HL-60/S4 (cell line): ENCODE data around the gene QSOX2.
"Not testable (repeated sequence)": the region's sequence is repeated elsewhere in the genome, so short reads cannot be mapped to it uniquely, and the experiment has no call there.

ENCODE experiments used
- in situ Hi-C: fragments of 300-500 bp; cut with MboI; formaldehyde crosslinking; loops from 2 replicates; pipeline ENCODE4 v1.14.3; 2022; ENCODE audit warnings: low sequenced_read_pairs

QSOX2 gene

DNA sequence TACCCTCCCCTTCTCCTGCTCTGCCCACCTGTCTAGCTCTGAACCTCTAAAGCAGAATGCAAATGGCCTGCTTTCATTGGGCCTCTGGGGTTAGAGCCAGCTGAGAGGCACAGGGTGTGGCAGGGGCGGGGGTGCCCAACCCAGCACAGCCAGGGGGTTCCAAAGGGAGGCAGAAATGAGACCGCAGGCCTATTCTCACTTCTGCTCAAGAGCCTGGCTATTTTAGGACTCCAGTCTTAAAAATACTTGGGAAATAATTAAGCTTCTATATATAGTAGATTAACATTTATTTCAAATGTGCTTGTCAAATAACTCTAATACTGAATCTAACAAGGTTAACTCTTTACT is 5.7 kb downstream of the QSOX2 start:
- in situ Hi-C loops = no loop called here

DNA sequence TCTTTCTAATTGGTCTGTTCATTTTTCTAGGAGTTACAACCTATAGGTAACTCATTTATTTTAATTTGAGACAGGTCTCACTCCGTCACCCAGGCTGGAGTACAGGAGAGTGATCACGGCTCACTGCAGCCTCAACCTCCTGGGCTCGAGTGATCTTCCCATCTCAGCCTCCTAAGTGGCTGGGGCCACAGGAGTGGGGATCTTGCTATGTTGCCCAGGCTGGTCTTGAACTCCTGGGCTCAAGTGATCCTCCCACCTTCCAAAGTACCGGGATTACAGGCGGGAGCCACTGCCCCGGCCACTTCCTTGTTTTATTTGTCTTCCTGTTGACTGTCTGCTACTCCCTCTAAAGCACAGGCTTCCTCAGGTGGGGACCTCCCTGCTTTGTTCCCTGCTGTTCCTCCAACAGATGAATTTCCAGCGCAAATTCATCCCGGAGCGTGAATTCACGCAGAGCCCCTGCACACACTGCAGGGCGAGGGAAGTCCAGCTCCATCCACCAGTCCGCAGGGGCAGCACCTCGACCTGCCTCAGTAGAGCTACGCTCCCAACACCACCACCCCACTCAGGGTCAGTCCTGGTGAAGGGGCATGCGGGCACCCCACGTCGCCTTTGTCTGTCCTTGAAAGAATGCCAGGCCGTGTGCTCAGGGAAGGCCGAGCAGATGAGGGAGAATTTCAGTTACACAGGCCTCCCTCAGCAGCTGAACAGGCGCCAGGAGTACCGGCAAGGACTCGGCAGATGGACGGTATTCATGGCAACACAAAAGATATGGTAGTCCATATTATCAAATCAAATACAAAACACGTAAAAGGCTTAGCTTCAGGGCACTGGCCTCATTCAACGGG is 6.3 kb downstream of the QSOX2 start:
- in situ Hi-C loops = no loop called here

DNA sequence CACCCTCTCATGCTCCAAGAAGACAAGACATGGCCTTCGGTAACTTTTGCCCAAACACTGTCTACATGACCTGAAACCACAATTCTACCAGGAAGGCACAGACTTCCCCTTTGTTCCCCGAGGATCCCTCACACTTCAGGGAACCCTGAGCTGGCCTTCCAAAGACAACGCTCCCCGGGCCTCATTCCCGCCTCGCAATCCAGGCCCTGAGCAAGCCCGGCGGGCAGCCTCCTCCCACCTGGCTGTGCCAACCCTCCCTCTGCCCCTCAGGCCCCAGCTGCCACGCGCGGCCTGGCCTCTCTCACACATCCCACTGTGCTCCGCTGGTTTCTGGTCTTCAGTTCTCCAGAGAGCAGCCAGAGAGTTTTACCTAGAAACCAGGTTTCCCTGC is 7.3 kb downstream of the QSOX2 start:
- in situ Hi-C loops = no loop called here

DNA sequence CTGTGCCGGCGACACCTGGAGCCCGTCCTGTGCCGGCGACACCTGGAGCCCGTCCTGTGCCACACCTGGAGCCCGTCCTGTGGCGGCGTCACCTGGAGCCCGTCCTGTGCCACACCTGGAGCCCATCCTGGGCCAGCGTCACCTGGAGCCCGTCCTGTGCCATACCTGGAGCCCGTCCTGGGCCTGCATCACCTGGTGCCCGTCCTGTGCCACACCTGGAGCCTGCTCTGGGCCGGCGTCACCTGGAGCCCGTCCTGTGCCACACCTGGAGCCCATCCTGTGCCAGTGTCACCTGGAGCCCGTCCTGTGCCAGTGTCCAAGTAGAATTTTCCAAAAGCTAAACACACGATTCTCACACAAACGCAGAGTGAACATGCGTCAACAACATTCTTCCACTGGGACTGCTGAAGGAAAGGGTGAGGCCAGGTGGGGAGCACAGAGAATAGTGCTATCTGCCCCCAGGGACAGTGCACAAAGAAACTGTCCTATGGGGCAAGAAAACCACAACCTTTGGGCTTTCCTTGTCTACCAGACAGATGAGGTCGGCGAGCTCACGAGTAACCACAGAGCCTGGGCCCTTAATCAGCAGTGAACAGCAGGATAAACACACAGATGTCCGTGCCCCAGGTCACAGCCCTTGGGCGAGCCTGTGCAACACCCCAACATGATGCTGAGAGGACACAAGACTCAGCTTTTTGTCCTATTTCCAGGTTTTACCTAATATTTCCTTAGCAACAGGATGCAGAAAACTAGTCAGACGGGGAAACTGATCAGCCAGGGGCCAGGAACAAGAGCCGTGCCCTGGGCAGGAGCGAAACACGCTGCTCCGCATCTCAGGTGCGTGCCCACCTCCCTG is 7.9 kb downstream of the QSOX2 start:
- in situ Hi-C loops = no loop called here

DNA sequence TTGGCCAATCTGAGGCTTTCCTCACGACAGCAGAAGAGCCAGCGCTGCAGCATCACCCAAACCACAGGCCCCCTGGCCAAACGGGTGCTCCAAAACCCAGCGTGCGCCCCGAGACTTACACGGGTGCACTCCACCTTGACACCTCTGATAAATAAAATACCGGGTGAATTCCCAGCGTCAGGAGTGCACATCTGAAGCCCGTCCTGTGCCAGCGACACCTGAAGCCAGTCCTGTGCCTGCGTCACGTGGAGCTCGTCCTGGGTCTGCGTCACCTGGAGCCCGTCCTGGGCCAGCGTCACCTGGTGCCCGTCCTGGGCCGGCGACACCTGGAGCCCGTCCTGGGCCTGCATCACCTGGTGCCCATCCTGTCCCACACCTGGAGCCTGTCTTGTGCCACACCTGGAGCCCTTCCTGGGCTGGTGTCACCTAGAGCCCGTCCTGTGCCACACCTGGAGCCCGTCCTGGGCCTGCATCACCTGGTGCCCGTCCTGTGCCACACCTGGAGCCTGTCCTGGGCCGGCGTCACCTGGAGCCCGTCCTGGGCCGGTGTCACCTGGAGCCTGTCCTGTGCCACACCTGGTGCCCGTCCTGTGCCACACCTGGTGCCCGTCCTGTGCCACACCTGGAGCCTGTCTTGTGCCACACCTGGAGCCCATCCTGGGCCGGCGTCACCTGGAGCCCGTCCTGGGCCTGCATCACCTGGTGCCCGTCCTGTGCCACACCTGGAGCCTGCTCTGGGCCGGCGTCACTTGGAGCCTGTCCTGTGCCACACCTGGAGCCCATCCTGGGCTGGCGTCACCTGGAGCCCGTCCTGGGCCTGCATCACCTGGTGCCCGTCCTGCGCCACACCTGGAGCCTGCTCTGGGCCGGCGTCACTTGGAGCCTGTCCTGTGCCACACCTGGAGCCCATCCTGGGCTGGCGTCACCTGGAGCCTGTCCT is 8.9 kb downstream of the QSOX2 start:
- in situ Hi-C loops = not testable (repeated sequence)

DNA sequence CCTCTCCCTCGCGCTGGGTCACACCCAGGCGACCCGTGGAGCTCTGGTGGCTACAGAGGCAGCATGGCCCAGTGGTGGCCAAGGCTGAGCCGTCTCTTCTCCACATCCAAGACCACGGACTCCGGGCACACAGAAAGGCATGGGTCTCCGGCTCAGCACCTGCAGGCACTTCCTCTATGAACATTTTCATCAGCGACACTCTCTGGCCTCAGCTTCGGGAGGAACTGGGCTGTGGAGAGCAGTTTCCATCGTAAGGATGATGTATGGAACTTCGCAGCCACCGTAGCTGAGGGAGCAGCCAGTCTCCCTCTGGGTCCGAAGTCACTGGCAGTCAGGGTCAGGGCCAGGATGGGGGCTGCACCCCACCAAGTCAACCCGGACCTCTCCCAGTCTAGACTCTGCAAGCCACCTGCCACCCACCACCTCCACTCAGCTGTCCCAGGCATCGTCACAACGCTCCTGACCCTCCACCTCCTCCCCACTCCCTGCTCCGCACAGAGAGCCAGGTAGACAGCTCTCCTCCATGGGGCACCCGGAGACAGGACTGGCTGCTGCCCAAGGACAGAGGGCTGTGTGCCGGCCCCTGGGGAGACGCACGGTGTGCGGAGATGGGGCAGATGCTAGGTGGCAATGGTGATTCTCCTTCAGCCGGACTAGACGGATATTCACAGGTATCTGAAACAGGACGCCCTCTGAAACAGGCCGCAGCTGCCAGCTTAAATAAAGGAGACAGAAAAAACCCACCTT is 9.7 kb downstream of the QSOX2 start:
- in situ Hi-C loops = no loop called here

DNA sequence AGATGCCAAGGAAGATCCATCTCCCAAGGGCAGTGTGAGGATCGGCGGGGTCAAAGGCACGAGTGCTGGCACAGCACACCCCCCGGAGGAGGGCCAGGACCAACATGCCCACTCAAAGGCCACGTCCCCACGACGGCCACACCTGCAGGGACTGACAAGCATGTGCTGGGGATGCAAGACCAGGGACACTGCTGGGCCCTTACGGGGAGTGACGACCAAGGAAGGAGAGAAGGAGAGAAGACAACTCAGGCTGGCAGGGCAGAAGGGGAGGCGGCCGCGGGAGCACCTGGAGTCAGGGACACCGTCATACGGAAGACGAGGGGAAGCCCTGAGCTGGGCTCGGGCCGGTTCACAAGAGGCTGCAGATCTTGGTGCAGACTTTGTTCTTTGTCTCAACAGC is 10.4 kb downstream of the QSOX2 start:
- in situ Hi-C loops = no loop called here

DNA sequence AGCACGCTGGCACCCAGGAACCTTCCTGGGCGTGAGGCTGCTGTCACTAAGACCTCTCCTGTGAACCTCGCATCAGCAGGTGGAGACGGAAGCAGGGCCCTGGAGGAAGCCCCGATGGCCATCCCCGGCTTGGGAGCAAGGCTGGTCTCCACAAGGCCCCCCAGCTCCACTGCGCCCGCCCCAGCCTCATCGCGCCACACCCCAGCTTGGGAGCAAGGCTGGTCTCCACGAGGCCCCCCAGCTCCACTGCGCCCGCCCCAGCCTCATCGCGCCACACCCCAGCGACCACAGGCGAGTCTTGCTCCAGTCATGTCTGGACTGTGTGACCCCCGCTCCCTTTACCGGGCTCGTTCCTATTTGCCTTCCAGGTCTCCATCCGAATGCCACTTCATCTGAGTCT is 11.0 kb downstream of the QSOX2 start:
- in situ Hi-C loops = no loop called here

DNA sequence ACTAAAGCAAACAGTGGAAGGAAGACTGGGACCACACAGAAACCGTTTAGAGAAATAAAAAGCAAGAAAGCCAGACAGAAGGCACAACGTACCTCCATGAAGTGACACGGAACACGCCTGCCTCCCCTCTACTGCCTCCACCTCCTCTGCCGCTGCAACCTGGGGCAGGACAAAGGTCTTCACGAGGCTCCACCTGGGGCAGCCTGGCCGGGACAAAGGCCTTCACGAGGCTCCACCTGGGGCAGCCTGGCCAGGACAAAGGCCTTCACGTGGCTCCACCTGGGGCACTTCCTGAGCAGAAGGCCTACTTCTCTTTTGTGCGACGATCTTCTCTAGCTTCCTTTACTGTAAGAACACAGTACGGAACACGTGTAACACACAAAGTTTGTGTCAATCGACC is 11.7 kb downstream of the QSOX2 start:
- in situ Hi-C loops = no loop called here

DNA sequence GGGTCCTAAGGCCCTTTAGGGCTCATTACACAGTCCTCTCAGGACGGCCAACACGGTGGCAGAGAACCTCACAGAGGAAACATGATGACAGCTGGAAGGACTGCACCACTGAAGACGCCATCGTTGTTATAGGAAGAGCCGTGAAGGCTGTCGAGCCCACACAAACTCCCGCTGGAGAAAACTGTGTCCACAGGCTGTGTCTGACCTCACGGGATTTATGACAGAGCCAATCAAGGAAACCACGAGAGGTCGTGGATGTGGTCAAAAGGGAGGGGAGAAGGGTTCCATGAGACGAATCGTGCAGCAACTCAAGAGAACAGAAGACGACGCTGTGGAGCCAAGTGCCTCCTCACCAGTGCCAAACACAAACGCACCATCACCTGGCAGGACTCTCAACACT is 12.2 kb downstream of the QSOX2 start:
- in situ Hi-C loops = no loop called here

DNA sequence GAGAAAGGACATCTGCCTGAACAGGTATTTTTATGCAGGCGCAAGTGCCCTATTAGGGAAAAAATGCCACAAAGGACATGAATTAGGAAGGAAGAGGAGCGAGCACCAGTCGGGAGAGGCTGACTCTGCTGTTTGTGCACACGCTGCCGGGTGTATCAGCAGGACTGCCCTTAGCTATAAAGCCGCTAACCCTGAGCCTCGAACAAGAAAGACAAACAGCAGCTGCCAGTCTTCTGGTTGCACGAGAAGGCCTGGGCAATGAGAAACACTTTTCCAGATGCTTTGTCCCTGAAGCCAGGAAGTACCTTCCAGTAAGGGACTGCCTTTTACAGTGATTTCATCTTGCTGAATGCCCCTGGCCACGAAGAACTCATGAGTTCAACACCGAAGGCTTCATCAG is 12.6 kb downstream of the QSOX2 start:
- in situ Hi-C loops = no loop called here

DNA sequence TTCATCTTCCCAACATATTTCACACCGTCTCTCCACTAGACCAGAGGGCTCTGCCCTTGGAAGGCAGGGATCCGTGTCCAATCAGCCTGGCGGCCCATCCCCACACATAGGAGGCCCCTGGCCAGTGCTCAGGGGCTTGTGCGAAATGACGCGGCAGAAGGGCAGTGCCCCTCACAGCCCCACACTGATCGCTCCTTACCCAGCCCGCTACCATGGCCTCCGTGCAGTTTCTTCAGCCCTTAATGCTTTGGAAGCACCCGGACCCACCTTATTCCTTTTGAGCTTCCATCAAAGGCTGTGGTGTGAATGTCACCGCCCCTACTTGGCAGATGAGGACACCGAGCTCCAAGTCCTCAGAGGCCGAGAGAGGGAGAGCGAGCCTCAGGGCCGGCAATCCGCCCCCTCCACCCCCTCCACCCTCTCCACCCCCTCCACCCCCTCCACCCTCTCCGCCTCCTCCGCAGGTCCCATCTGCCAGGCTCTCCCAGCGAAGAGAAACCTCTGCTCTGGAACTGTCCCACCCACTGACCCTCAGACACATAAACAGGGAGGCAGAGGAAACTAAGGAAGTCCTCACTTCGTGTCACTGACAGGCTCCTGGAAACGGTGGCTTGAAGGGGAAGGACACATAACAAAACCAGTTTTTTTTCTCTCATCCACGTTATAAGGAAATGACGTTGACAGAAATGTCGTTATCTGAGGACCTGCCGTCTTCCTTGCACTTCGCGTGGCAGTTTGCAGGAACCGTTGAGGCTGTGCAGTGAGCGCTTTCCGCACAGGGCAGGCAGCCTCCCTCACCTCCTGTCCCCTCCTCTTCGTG is 13.9 kb downstream of the QSOX2 start:
- in situ Hi-C loops = no loop called here

DNA sequence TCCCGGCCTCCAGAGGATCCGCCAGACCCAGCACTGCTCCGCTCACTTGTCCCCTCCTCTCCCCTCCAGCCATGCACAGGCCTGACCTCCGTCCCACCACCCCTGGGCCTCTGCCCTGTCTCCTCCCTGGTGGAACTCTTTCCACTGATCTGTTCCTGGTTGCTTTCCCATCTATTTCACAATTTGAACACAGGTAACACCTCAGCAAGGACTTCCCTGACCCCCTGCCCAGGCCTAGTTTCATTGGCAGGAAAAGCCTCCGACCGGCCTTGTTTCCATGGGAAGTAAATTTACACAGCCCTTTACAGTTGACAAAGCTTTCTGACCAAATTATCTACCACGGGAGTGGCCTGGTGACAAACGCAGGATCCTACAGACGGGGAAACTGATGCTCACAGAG is 14.8 kb downstream of the QSOX2 start:
- in situ Hi-C loops = no loop called here

DNA sequence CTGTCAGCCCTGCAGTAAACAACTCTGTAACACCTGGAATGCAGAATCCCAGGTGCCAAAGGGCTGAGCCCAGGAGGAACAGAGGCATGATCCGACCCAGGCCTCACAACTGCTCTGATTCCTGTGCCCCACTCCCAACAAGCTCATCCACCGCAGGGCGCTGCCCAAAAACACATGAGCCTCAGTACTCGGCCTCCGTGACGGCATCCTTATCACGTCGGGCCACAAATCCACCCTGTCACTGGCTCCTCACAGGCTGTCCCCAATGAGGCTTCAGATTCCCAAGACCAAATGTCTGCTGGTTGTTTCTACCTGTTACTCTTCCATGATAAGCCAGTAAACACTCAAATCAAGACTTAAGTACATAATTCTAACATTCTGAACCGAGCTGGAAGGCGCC is 15.2 kb downstream of the QSOX2 start:
- in situ Hi-C loops = no loop called here

DNA sequence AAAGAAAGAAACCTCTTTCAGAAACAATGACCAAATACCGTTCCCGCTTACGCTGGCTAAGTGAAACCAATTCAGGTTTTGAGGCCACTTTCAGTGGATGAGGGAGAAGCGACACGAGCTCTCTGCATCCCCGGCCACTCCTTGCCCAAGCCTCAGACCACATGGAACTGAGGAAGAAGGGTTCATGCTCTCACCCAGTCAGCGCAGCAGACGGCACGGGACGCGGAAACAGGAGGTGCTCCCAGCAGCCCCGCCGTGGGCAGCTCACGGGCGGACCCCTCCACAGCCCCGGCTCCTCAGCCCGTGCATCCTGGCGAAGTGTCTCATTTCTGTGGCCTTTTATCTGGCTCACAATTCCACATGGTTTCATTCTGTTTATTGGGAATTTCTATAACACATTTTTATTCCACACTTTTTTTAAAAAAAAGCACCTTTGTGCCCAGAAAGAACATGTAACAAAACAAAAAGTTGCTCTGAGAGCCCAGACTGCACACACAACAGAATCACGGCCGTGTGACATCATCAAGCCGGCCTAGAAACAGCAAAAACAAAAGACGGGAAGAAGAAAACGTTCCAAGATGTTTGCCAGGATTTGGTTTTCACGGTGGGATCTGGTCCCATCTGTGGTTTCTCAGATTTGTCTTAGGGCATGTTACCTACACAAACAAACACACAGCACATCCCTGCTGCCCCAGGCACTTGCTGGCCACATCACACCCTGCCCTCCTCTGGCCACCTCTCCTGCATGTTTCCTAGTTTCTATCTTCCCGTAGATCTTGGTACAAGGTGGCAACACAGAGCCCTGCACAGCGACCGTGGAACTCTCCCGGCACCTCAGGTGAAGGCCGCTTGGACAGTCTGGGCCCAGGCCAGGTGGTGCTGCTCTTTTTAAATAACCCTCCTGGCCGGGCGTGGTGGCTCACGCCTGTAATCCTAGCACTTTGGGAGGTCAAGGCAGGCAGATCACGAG is 16.2 kb downstream of the QSOX2 start:
- in situ Hi-C loops = no loop called here

DNA sequence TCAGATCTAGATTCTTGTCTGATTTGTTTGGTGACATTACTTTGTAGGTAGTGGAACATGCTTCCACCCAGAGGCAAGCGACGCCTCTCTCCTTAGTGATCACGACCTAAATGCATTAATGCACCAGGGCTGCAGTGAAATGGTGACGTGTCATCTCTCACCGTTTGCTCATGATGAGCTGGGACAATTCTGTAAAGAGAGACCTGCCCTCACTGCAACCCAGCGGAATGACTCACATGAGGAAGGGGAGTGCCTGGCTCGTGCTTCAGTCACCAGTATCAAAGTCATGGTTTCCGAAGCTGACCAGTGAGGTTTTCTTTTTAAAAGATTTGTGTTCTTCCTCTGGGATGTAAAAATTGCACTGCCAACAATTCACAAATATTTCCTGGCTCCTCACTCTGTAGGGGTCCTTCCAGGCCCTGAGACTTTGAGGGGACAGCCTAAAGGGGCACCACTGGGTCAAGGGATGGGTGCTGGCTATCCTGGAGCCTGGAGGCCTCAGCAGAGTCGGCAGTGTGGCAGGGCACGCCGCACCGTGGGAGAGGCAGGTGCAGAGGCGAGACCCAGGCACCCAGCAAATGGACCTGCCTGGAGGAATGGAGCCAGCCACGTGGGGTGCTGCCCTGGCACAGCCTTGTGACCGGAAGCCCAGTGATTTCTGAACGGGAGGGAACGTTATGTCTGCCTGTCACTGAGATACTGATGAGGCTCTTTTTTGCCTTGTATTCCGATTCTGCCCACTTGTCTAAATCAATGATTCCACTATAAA is 17.3 kb downstream of the QSOX2 start:
- in situ Hi-C loops = no loop called here

DNA sequence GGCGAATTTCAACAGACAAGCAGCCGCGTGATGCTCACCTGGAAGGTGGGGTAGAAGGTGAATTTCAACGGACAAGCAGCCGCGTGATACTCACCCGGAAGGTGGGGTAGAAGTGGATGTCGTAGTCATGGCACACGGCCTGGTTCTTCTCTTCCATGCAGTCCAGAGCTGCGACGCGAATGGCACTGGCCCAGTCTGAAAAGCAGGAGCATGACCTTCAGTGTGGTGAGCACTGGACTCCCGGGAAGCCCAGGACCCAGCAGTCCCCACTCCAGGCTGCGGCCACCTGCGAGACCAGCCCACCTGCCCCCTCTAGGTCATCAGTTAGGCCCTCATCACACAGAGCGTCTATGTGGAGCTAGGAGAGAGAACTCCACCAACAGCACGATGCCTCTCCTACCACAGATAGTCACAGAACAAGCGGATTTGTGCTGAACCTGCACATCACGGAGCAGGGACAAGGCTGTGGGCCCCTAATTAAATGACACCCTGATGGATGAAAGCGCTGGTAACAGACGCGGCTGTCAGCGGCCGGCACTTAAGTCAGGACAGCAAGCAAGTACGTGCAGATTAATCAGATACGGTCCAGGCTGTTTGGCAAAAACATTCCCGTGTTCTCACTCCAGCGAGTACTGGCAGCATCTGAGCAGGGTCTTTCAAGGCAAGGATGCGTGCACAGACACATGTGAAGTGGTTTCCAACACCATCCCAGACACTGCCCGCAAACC is 18.8 kb downstream of the QSOX2 start:
- in situ Hi-C loops = no loop called here
